Hepatocyte (in vitro differentiated cells): Measurements from ENCODE around the gene BEX5. TPM values are rescaled to one million over a fixed set of nuclear protein-coding genes. Genes with fewer than 3 reads are reported as not detected.
"Not testable (repeated sequence)": the region's sequence is repeated elsewhere in the genome, so short reads cannot be mapped to it uniquely, and the experiment has no call there.

Experiments used
- DNase-seq: peaks from one replicate; pipeline ENCODE4 v3.0.0-alpha.2; 2016; ENCODE audit warnings: low spot score
- H2AFZ ChIP-seq: fragments of 200-600 bp; sonication (generic); 2 replicates; pipeline ENCODE4 v1.6.0; 2016; ENCODE audit warnings: antibody characterized with exemption, mild to moderate bottlenecking
- H3K27ac ChIP-seq: fragments of 200-600 bp; sonication (generic); 2 replicates; pipeline ENCODE4 v1.5.1; 2016; ENCODE audit warnings: mild to moderate bottlenecking
- H3K27me3 ChIP-seq: fragments of 200-600 bp; sonication (generic); 2 replicates; pipeline ENCODE4 v1.6.1; 2016
- H3K36me3 ChIP-seq: fragments of 200-600 bp; sonication (generic); replicated peaks from 2 replicates; pipeline ENCODE4 v1.5.1; 2016; ENCODE audit warnings: low read depth; ENCODE audit not compliant: insufficient read depth
- H3K4me1 ChIP-seq: fragments of 200-600 bp; sonication (generic); 2 replicates; pipeline ENCODE4 v1.5.1; 2016; ENCODE audit warnings: mild to moderate bottlenecking, moderate library complexity; ENCODE audit not compliant: insufficient read depth
- H3K4me2 ChIP-seq: fragments of 200-600 bp; sonication (generic); 2 replicates; pipeline ENCODE4 v1.6.0; 2016
- H3K4me3 ChIP-seq: fragments of 200-600 bp; sonication (generic); 2 replicates; pipeline ENCODE4 v1.5.1; 2016; ENCODE audit warnings: mild to moderate bottlenecking
- H3K79me2 ChIP-seq: fragments of 200-600 bp; sonication (generic); 2 replicates; pipeline ENCODE4 v1.6.0; 2017; ENCODE audit warnings: mild to moderate bottlenecking
- H3K9me2 ChIP-seq: fragments of 200-600 bp; sonication (generic); replicated peaks from 2 replicates; pipeline ENCODE4 v1.6.0; 2017; ENCODE audit warnings: mild to moderate bottlenecking; ENCODE audit not compliant: insufficient read depth
- H3K9me3 ChIP-seq: fragments of 200-600 bp; sonication (generic); 2 replicates; pipeline ENCODE4 v1.5.1; 2016; ENCODE audit warnings: low read depth, mild to moderate bottlenecking
- H4K20me1 ChIP-seq: fragments of 200-600 bp; sonication (generic); 2 replicates; pipeline ENCODE4 v1.6.0; 2016; ENCODE audit warnings: mild to moderate bottlenecking; ENCODE audit not compliant: insufficient read depth, poor library complexity, severe bottlenecking
- CTCF ChIP-seq: fragments of 200-600 bp; sonication (generic); IDR thresholded peaks from 2 replicates; pipeline ENCODE4 v1.5.1; 2016; ENCODE audit warnings: antibody characterized with exemption, mild to moderate bottlenecking; ENCODE audit not compliant: poor library complexity
- EZH2 ChIP-seq: fragments of 200-600 bp; sonication (generic); IDR thresholded peaks from 2 replicates; pipeline ENCODE4 v1.6.1; 2016; ENCODE audit warnings: antibody characterized with exemption, mild to moderate bottlenecking, borderline replicate concordance
- EZH2phosphoT487 ChIP-seq: fragments of 200-600 bp; sonication (generic); IDR thresholded peaks from one replicate; pipeline ENCODE4 v1.6.1; 2018; ENCODE audit warnings: antibody characterized with exemption, mild to moderate bottlenecking, low read depth, moderate library complexity; ENCODE audit not compliant: unreplicated experiment, severe bottlenecking
- WGBS: methylation state at CpG from one replicate; pipeline ENCODE4 v1.1.6; 2016; ENCODE audit warnings: low lambda C conversion rate; ENCODE audit errors: missing lambda C conversion rate; 5-methylcytosine and 5-hydroxymethylcytosine counted together
- polyA plus RNA-seq: library from polyadenylated mRNA; unstranded; fragments of >200 nt; fragmentation: Nextera tagmentation; extraction: Ambion mirVana; gene quantifications from 2 replicates; pipeline ENCODE4 v1.2.1, GENCODE V29; 2016
- total RNA-seq: library from RNA; depleted of rRNA; stranded (reverse); fragments of >200 nt; gene quantifications from 2 replicates; pipeline ENCODE4 v1.2.3, GENCODE V29; 2014

The BEX5 gene
- total and polyA plus RNA-seq, 2 experiments from 2014 or later, result 7.4 to 14.2 TPM

- H4K20me1 ChIP-seq, result no peaks in the 10 kb centered on the region
- H3K4me3 ChIP-seq, result no peak overlapping the region
- no peaks in the 10 kb centered on the region for H3K9me3 ChIP-seq
- H3K79me2 ChIP-seq, result no peaks in the 10 kb centered on the region
- 41% methylated on average over 11 of the region's 11 CpGs for WGBS
- no peaks in the 10 kb centered on the region for H3K9me2 ChIP-seq
- no peak for TF ChIP-seq CTCF
- no peak for TF ChIP-seq EZH2
- no peak for TF ChIP-seq EZH2phosphoT487
- no peaks in the 10 kb centered on the region for H3K4me1 ChIP-seq
- no peak overlapping the region for H2AFZ ChIP-seq
- no peaks in the 10 kb centered on the region for H3K27me3 ChIP-seq
- no peak overlapping the region for H3K27ac ChIP-seq
- DNase-seq, result no peak
- no peak overlapping the region for H3K4me2 ChIP-seq
- no peaks in the 10 kb centered on the region for H3K36me3 ChIP-seq
Measured at GRCh38 chrX:102154218-102154860, 1.4 kb downstream of the BEX5 start.

GRCh38 chrX:102142274-102142673 is 13.5 kb downstream of the BEX5 start, which contains the start of gene TCEAL6:
TCEAL6 (minus strand) TSS chrX:102142481.
- not testable (repeated sequence) for DNase-seq, H3K27me3 ChIP-seq, H3K36me3 ChIP-seq

GRCh38 chrX:102141631-102142030 is 14.1 kb downstream of the BEX5 start:
- not testable (repeated sequence) for H3K36me3 ChIP-seq, H3K27ac ChIP-seq, H3K9me3 ChIP-seq, H3K27me3 ChIP-seq, H4K20me1 ChIP-seq, DNase-seq, H3K4me1 ChIP-seq, H3K4me3 ChIP-seq, H3K79me2 ChIP-seq, H3K4me2 ChIP-seq, H2AFZ ChIP-seq, H3K9me2 ChIP-seq
- 91% methylated on average over 19 of the region's 19 CpGs for WGBS

More at GRCh38 chrX:102142274-102142673, 13.5 kb downstream of the BEX5 start, which contains the start of gene TCEAL6:
- not testable (repeated sequence) for H4K20me1 ChIP-seq, H3K79me2 ChIP-seq, H2AFZ ChIP-seq, H3K4me1 ChIP-seq, H3K9me3 ChIP-seq, H3K9me2 ChIP-seq, H3K4me2 ChIP-seq, H3K4me3 ChIP-seq, H3K27ac ChIP-seq
- WGBS, result 100% methylated on average over 1 of the region's 31 CpGs

- not testable (repeated sequence) for H3K9me3 ChIP-seq, H3K27me3 ChIP-seq, H3K4me3 ChIP-seq, H3K27ac ChIP-seq, H3K4me1 ChIP-seq, H2AFZ ChIP-seq, H3K36me3 ChIP-seq, H3K79me2 ChIP-seq, H4K20me1 ChIP-seq, H3K9me2 ChIP-seq, DNase-seq, H3K4me2 ChIP-seq
- WGBS, result 89% methylated on average over 14 of the region's 16 CpGs
Measured at GRCh38 chrX:102140876-102141275, 14.9 kb downstream of the BEX5 start.

- no peaks in the 10 kb centered on the region for H4K20me1 ChIP-seq
- H3K79me2 ChIP-seq, result no peaks in the 10 kb centered on the region
- H3K9me3 ChIP-seq, result no peaks in the 10 kb centered on the region
- no peaks in the 10 kb centered on the region for H3K36me3 ChIP-seq
- no peak overlapping the region for H3K4me2 ChIP-seq
- no peak overlapping the region for H3K27ac ChIP-seq
- H3K27me3 ChIP-seq, result no peaks in the 10 kb centered on the region
- H3K4me3 ChIP-seq, result no peak overlapping the region
- no peaks in the 10 kb centered on the region for H3K4me1 ChIP-seq
- 83% methylated on average over 4 of the region's 4 CpGs for WGBS
- no peak for TF ChIP-seq EZH2
- no peak for TF ChIP-seq CTCF
- TF ChIP-seq EZH2phosphoT487, result no peak
- H3K9me2 ChIP-seq, result no peaks in the 10 kb centered on the region
- H2AFZ ChIP-seq, result no peak overlapping the region
- no peak for DNase-seq
Measured at GRCh38 chrX:102138064-102138463, 17.7 kb downstream of the BEX5 start.
